Endothelial cell of umbilical vein (primary cell): ENCODE results near the gene SLC22A23.

ENCODE experiments used
- CTCF ChIP-seq, 2 donors: IDR thresholded peaks; 1 replicate in 1 of 2; 2 replicates in 1 of 2; pipeline ENCODE4 v1.5.1; 2011; ENCODE audit warnings: low read length in 2 of 2, mild to moderate bottlenecking in 2 of 2, moderate library complexity in 2 of 2, control low read depth in 1 of 2, inconsistent platforms in 1 of 2, low read depth in 1 of 2; ENCODE audit not compliant: insufficient read depth in 1 of 2; ENCODE audit errors: extremely low read depth in 1 of 2
- POLR2AphosphoS5 ChIP-seq: IDR thresholded peaks from 2 replicates; pipeline ENCODE4 v1.6.1; 2012; ENCODE audit warnings: low read depth, mild to moderate bottlenecking, control low read depth, low read length, moderate library complexity; ENCODE audit not compliant: insufficient read depth

DNA sequence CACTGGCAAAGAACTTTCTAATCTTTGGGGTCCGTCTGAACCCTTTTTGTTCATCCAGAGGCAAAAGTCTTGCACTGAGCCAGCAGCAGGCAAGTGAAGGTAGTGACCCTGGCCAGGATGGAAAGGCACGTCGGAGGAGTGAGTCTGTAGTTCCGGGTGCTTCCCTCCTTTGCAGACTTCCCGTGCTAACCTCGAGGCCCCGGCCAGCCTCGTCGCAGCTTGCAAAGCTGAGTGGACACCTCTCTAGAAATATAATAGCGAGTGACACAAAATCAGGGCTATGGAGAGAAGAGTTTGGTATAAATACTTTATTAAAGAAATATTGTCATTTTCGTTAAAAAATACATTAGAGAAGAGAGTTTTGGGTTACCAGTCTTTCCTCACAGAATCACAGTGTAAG lies 188.2 kb downstream of the SLC22A23 start:
- TF ChIP-seq CTCF (IDR thresholded peaks at IDR 0.05; ENCODE audit: extremely low read depth in 1 of 2, insufficient read depth in 1 of 2, low read depth in 1 of 2, low read length in 2 of 2) (no peak), POLR2AphosphoS5 (no peak)
